HEK293 (cell line): ENCODE data around the gene C11orf91.

Experiments
- CTCF ChIA-PET: fragments of 350-600 bp; formaldehyde crosslinking; extraction: SDS; loops from one replicate; lab custom pipeline; 2021; ENCODE audit warnings: antibody characterized with exemption; lab: Yijun Ruan, JAX
- POLR2A ChIA-PET: fragments of 300-600 bp; formaldehyde crosslinking; extraction: SDS; loops from one replicate; lab custom pipeline; 2020; ENCODE audit warnings: antibody characterized with exemption, inconsistent platforms; lab: Yijun Ruan, JAX
- H3K27ac ChIP-seq: fragments of 200-500 bp; sonication (Bioruptor generic); 2 replicates; pipeline ENCODE4 v1.5.1; 2014; ENCODE audit warnings: low read depth, low read length, control low read depth, inconsistent platforms; ENCODE audit errors: extremely low read depth
- H3K36me3 ChIP-seq, 2 experiments: fragments of 200-500 bp in 1 of 2; sonication (Bioruptor generic) in 1 of 2; 1 replicate in 1 of 2; 2 replicates in 1 of 2; pipeline ENCODE4 v1.5.1; 2014 to 2017; ENCODE audit warnings: inconsistent platforms in 2 of 2, low read length in 2 of 2; ENCODE audit not compliant: control insufficient read depth in 2 of 2, insufficient read depth in 1 of 2
- H3K4me1 ChIP-seq: fragments of 200-500 bp; sonication (Bioruptor generic); 2 replicates; pipeline ENCODE4 v1.5.1; 2014; ENCODE audit warnings: mild to moderate bottlenecking, low read length, inconsistent platforms; ENCODE audit not compliant: control insufficient read depth, insufficient read depth
- H3K4me3 ChIP-seq: 2 replicates; pipeline ENCODE4 v1.5.1; 2011; ENCODE audit warnings: low read depth, mild to moderate bottlenecking, control low read depth, low read length, moderate library complexity
- H3K9me3 ChIP-seq: fragments of 200-500 bp; sonication (Bioruptor generic); 2 replicates; pipeline ENCODE4 v1.5.1; 2014; ENCODE audit warnings: low read depth, low read length, inconsistent platforms; ENCODE audit not compliant: control insufficient read depth, insufficient read depth
- BCL11B ChIP-seq: fragments of 450-650 bp; formaldehyde crosslinking; IDR thresholded peaks from 2 replicates; pipeline ENCODE4 v1.5.1; 2016; ENCODE audit warnings: low read depth, missing biosample characterization, missing genetic modification characterization
- GLI2 ChIP-seq: fragments of 450-650 bp; formaldehyde crosslinking; IDR thresholded peaks from 2 replicates; pipeline ENCODE4; 2017; ENCODE audit warnings: missing biosample characterization, missing genetic modification characterization, low read depth, borderline replicate concordance
- GLI4 ChIP-seq: fragments of 450-650 bp; formaldehyde crosslinking; IDR thresholded peaks from 2 replicates; pipeline ENCODE4 v1.5.1; 2016; ENCODE audit warnings: missing biosample characterization, missing genetic modification characterization
- KLF8 ChIP-seq: fragments of 450-650 bp; formaldehyde crosslinking; IDR thresholded peaks from 2 replicates; pipeline ENCODE4 v1.5.1; 2016; ENCODE audit warnings: missing biosample characterization, missing genetic modification characterization
- MEIS1 ChIP-seq: sonication (generic); formaldehyde crosslinking; IDR thresholded peaks from 2 replicates; pipeline ENCODE4 v1.8.1; 2022; ENCODE audit warnings: missing genetic modification reagents, mild to moderate bottlenecking, borderline replicate concordance
- OSR2 ChIP-seq: fragments of 450-650 bp; formaldehyde crosslinking; IDR thresholded peaks from 2 replicates; pipeline ENCODE4 v1.5.1; 2016; ENCODE audit warnings: missing biosample characterization, missing genetic modification characterization
- PBX3 ChIP-seq: sonication (generic); formaldehyde crosslinking; IDR thresholded peaks from 2 replicates; pipeline ENCODE4 v1.8.1; 2022; ENCODE audit warnings: mild to moderate bottlenecking, moderate library complexity, missing genetic modification reagents
- ZBTB17 ChIP-seq: fragments of 450-650 bp; formaldehyde crosslinking; IDR thresholded peaks from 2 replicates; pipeline ENCODE4 v1.5.1; 2016; ENCODE audit warnings: missing biosample characterization, missing genetic modification characterization
- ZBTB20 ChIP-seq: fragments of 450-650 bp; formaldehyde crosslinking; IDR thresholded peaks from 2 replicates; pipeline ENCODE4 v1.5.1; 2016; ENCODE audit warnings: missing biosample characterization, missing genetic modification characterization
- ZBTB48 ChIP-seq: fragments of 450-650 bp; formaldehyde crosslinking; IDR thresholded peaks from 2 replicates; pipeline ENCODE4 v1.5.1; 2016; ENCODE audit warnings: missing biosample characterization, missing genetic modification characterization
- ZFP3 ChIP-seq: fragments of 450-650 bp; formaldehyde crosslinking; IDR thresholded peaks from 2 replicates; pipeline ENCODE4 v1.5.1; 2016; ENCODE audit warnings: low read depth, missing biosample characterization, missing genetic modification characterization
- ZNF221 ChIP-seq: fragments of 450-650 bp; formaldehyde crosslinking; IDR thresholded peaks from 2 replicates; pipeline ENCODE4 v1.5.1; 2017; ENCODE audit warnings: missing biosample characterization, missing genetic modification characterization, borderline replicate concordance
- ZNF266 ChIP-seq: fragments of 450-650 bp; formaldehyde crosslinking; IDR thresholded peaks from 2 replicates; pipeline ENCODE4 v1.5.1; 2016; ENCODE audit warnings: missing biosample characterization, missing genetic modification characterization, low read depth
- ZNF354C ChIP-seq: fragments of 450-650 bp; formaldehyde crosslinking; IDR thresholded peaks from 2 replicates; pipeline ENCODE4 v1.5.1; 2016; ENCODE audit warnings: missing biosample characterization, missing genetic modification characterization, low read depth, borderline replicate concordance
- ZNF366 ChIP-seq: fragments of 450-650 bp; formaldehyde crosslinking; conservative IDR thresholded peaks from 2 replicates; pipeline ENCODE4 v1.5.1; 2016; ENCODE audit warnings: missing biosample characterization, missing genetic modification characterization
- ZNF398 ChIP-seq: fragments of 450-650 bp; formaldehyde crosslinking; IDR thresholded peaks from 2 replicates; pipeline ENCODE4 v1.5.1; 2017; ENCODE audit warnings: missing biosample characterization, missing genetic modification characterization
- ZNF426 ChIP-seq: fragments of 450-650 bp; formaldehyde crosslinking; IDR thresholded peaks from 2 replicates; pipeline ENCODE4 v1.5.1; 2017; ENCODE audit warnings: missing biosample characterization, missing genetic modification characterization, mild to moderate bottlenecking, inconsistent platforms, moderate library complexity
- ZNF449 ChIP-seq: fragments of 450-650 bp; formaldehyde crosslinking; IDR thresholded peaks from 2 replicates; pipeline ENCODE4 v1.5.1; 2017; ENCODE audit warnings: missing biosample characterization, mild to moderate bottlenecking, missing genetic modification characterization, moderate library complexity
- ZNF473 ChIP-seq: fragments of 450-650 bp; formaldehyde crosslinking; IDR thresholded peaks from 2 replicates; pipeline ENCODE4 v1.5.1; 2017; ENCODE audit warnings: missing biosample characterization, missing genetic modification characterization
- ZNF518A ChIP-seq: fragments of 450-650 bp; formaldehyde crosslinking; conservative IDR thresholded peaks from 2 replicates; pipeline ENCODE4 v1.5.1; 2016; ENCODE audit warnings: low read depth, missing biosample characterization, missing genetic modification characterization
- ZNF521 ChIP-seq: fragments of 450-650 bp; formaldehyde crosslinking; IDR thresholded peaks from 2 replicates; pipeline ENCODE4 v1.5.1; 2017; ENCODE audit warnings: missing biosample characterization, mild to moderate bottlenecking, missing genetic modification characterization
- ZNF621 ChIP-seq: fragments of 450-650 bp; formaldehyde crosslinking; IDR thresholded peaks from 2 replicates; pipeline ENCODE4 v1.5.1; 2017; ENCODE audit warnings: missing biosample characterization, missing genetic modification characterization
- ZNF623 ChIP-seq: fragments of 450-650 bp; formaldehyde crosslinking; IDR thresholded peaks from 2 replicates; pipeline ENCODE4 v1.5.1; 2016; ENCODE audit warnings: missing biosample characterization, missing genetic modification characterization
- ZNF660 ChIP-seq: fragments of 450-650 bp; IDR thresholded peaks from 2 replicates; pipeline ENCODE4 v1.5.1; 2018; ENCODE audit warnings: missing biosample characterization, mild to moderate bottlenecking, missing genetic modification characterization
- ZNF670 ChIP-seq: fragments of 450-650 bp; formaldehyde crosslinking; IDR thresholded peaks from 2 replicates; pipeline ENCODE4 v1.5.1; 2016; ENCODE audit warnings: missing biosample characterization, missing genetic modification characterization, low read depth
- ZNF768 ChIP-seq: fragments of 450-650 bp; formaldehyde crosslinking; IDR thresholded peaks from 2 replicates; pipeline ENCODE4 v1.5.1; 2018; ENCODE audit warnings: missing biosample characterization, mild to moderate bottlenecking, missing genetic modification characterization
- ZNF776 ChIP-seq: fragments of 450-650 bp; formaldehyde crosslinking; IDR thresholded peaks from 2 replicates; pipeline ENCODE4 v1.5.0; 2017; ENCODE audit warnings: missing biosample characterization, missing genetic modification characterization, borderline replicate concordance
- TF ChIP-seq, protein P1 (sequence below): fragments of 450-650 bp; formaldehyde crosslinking; optimal IDR thresholded peaks from 2 replicates; pipeline ENCODE3; 2016; ENCODE audit warnings: missing biosample characterization, mild to moderate bottlenecking, missing genetic modification characterization

The C11orf91 gene

GRCh38 chr11:33664166-33664565, 36.5 kb downstream of the C11orf91 start:
- H3K9me3 ChIP-seq: no peaks in the 10 kb centered on the region
- POLR2A ChIA-PET: no interaction called here
- no peaks in the 10 kb centered on the region for H3K4me1 ChIP-seq
- H3K4me3 ChIP-seq: no peak overlapping the region
- no peak overlapping the region for H3K27ac ChIP-seq
- no peaks in the 10 kb centered on the region for H3K36me3 ChIP-seq
- CTCF ChIA-PET: no interaction called here
- TF ChIP-seq MEIS1 (CRISPR knock-in tag) (no peak), ZNF521 (tag by site-specific recombination) (no peak), ZNF398 (no peak), ZNF660 (no peak), ZNF426 (no peak), ZNF266 (tag by site-specific recombination) (no peak), ZBTB20 (no peak), ZBTB48 (tag by site-specific recombination) (no peak), ZNF776 (tag by site-specific recombination) (no peak), ZNF473 (tag by site-specific recombination) (no peak), ZNF621 (no peak), GLI4 (no peak), ZNF623 (no peak), ZNF221 (tag by site-specific recombination) (no peak), ZNF518A (tag by site-specific recombination) (no peak), ZNF670 (tag by site-specific recombination) (no peak)
- TF ChIP-seq, protein P1, sequence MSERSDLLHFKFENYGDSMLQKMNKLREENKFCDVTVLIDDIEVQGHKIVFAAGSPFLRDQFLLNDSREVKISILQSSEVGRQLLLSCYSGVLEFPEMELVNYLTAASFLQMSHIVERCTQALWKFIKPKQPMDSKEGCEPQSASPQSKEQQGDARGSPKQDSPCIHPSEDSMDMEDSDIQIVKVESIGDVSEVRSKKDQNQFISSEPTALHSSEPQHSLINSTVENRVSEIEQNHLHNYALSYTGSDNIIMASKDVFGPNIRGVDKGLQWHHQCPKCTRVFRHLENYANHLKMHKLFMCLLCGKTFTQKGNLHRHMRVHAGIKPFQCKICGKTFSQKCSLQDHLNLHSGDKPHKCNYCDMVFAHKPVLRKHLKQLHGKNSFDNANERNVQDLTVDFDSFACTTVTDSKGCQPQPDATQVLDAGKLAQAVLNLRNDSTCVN (tag by site-specific recombination): no peak

- H3K36me3 ChIP-seq: no peaks in the 10 kb centered on the region
- CTCF ChIA-PET: interaction anchor here (0.6 kb wide), 1 partner anchor 334 kb away, joined by 3 read pairs; no protein-coding TSS in a partner anchor
- POLR2A ChIA-PET: no interaction called here
- no peaks in the 10 kb centered on the region for H3K9me3 ChIP-seq
- no peaks in the 10 kb centered on the region for H3K4me1 ChIP-seq
- H3K27ac ChIP-seq: no peak overlapping the region
- no peak overlapping the region for H3K4me3 ChIP-seq
- no peak for TF ChIP-seq ZNF449 (tag by site-specific recombination)
- no peak for TF ChIP-seq KLF8 (tag by site-specific recombination)
- TF ChIP-seq ZNF354C (tag by site-specific recombination): no peak
- no peak for TF ChIP-seq ZNF768 (tag by site-specific recombination)
- no peak for TF ChIP-seq OSR2 (tag by site-specific recombination)
- TF ChIP-seq PBX3: no peak
- no peak for TF ChIP-seq BCL11B (tag by site-specific recombination)
- no peak for TF ChIP-seq GLI2 (tag by site-specific recombination)
- no peak for TF ChIP-seq ZBTB17 (tag by site-specific recombination)
- TF ChIP-seq ZNF366 (tag by site-specific recombination): no peak
- no peak for TF ChIP-seq ZFP3 (tag by site-specific recombination)
These were observed 37.5 kb downstream of the C11orf91 start for GRCh38 chr11:33663121-33663520.
